Activated CD4-positive, alpha-beta memory T cell treated with anti-CD3 and anti-CD28 coated beads for 36 hours (primary cell): ENCODE data around the gene MAML2. TPM values are rescaled to one million over a fixed set of nuclear protein-coding genes. Genes with fewer than 3 reads are reported as not detected.

Source experiments
- CTCF ChIA-PET: fragments of 350-600 bp; sonication (Branson Sonifier 250); formaldehyde crosslinking; loops from one replicate; lab custom pipeline; 2021; ENCODE audit warnings: antibody characterized with exemption, inconsistent platforms; lab: Charles Lee
- POLR2A ChIA-PET: fragments of 350-600 bp; sonication (Branson Sonifier 250); formaldehyde crosslinking; loops from one replicate; lab custom pipeline; 2021; ENCODE audit warnings: antibody characterized with exemption; lab: Charles Lee
- DNase-seq: peaks from one replicate; pipeline ENCODE4 v3.0.0-alpha.2; 2020
- H3K27ac Mint-ChIP-seq: one replicate; pipeline ENCODE4 v1.8.0; 2021; ENCODE audit warnings: mixed read lengths
- H3K27me3 Mint-ChIP-seq: one replicate; pipeline ENCODE4 v1.8.0; 2021; ENCODE audit warnings: mixed read lengths
- H3K36me3 Mint-ChIP-seq: one replicate; pipeline ENCODE4 v1.8.0; 2021; ENCODE audit warnings: mixed read lengths
- H3K4me1 Mint-ChIP-seq: one replicate; pipeline ENCODE4 v1.8.0; 2021; ENCODE audit warnings: low read depth, mixed read lengths
- H3K4me3 Mint-ChIP-seq: one replicate; pipeline ENCODE4 v1.8.0; 2021; ENCODE audit warnings: mild to moderate bottlenecking, mixed read lengths
- H3K9me3 Mint-ChIP-seq: one replicate; pipeline ENCODE4 v1.8.0; 2021; ENCODE audit warnings: mixed read lengths
- intact Hi-C: fragments of 100-400 bp; cut with micrococcal nuclease; formaldehyde crosslinking; loops from one replicate; pipeline ENCODE4 v1.15.1; 2023
- total RNA-seq, 2 experiments: library from RNA; stranded (reverse); gene quantifications; one replicate each; pipeline ENCODE4 v1.2.3, GENCODE V29; 2021

Gene MAML2
- total RNA-seq, 2 experiments from 2014 or later = 24.2 TPM

- H3K9me3 Mint-ChIP-seq = no peaks in the 10 kb centered on the region
- intact Hi-C loops = loop anchor here (1.0 to 10.0 kb wide), 5 partner anchors 9 to 973 kb away; partner anchors contain the start of genes JRKL and SESN3
- DNase-seq = peak; percentile 44
- no peaks in the 10 kb centered on the region for H3K27me3 Mint-ChIP-seq
- ChIA-PET CTCF (interaction anchor here (5.9 kb wide), 1 partner anchor 135 kb away, joined by 25 read pairs; the partner anchor contains the start of gene MAML2), POLR2A (interaction anchor here (0.6 to 1.0 kb wide), 2 partner anchors 135 to 182 kb away, joined by 3 to 4 read pairs; partner anchors contain the start of genes CCDC82, JRKL and MAML2)
- H3K4me1 Mint-ChIP-seq = peaks cover 85% of the 10 kb centered on the region
- H3K27ac Mint-ChIP-seq = peak overlapping the region; percentile 91
- peaks cover 12% of the 10 kb centered on the region for H3K36me3 Mint-ChIP-seq
- H3K4me3 Mint-ChIP-seq = peak overlapping the region; percentile 55
These were observed 135.2 kb downstream of the MAML2 start for GRCh38 chr11:96207459-96208449.

- peaks cover 12% of the 10 kb centered on the region for H3K36me3 Mint-ChIP-seq
- H3K27ac Mint-ChIP-seq = peak overlapping the region; percentile 91
- peaks cover 82% of the 10 kb centered on the region for H3K4me1 Mint-ChIP-seq
- CTCF ChIA-PET = interaction anchor here (5.9 kb wide), 1 partner anchor 136 kb away, joined by 25 read pairs; the partner anchor contains the start of gene MAML2
- no peak overlapping the region for H3K4me3 Mint-ChIP-seq
- DNase-seq = no peak
- no peaks in the 10 kb centered on the region for H3K9me3 Mint-ChIP-seq
- intact Hi-C loops = loop anchor here (1.0 to 10.0 kb wide), 5 partner anchors 9 to 972 kb away; partner anchors contain the start of genes JRKL and SESN3
- POLR2A ChIA-PET = no interaction called here
- no peaks in the 10 kb centered on the region for H3K27me3 Mint-ChIP-seq
These were observed 136.0 kb downstream of the MAML2 start for GRCh38 chr11:96206955-96207354.

- Mint-ChIP-seq H3K27me3 (no peaks in the 10 kb centered on the region), H3K9me3 (no peaks in the 10 kb centered on the region), H3K4me3 (peak overlapping the region; percentile 49), H3K27ac (peak overlapping the region; percentile 91), H3K36me3 (peaks cover 19% of the 10 kb centered on the region), H3K4me1 (peaks cover 81% of the 10 kb centered on the region)
- intact Hi-C loops = loop anchor here (1.0 to 10.0 kb wide), 13 partner anchors 10 to 971 kb away; partner anchors contain the start of genes JRKL, MAML2 and SESN3
- ChIA-PET CTCF (interaction anchor here (0.5 to 5.9 kb wide), 5 partner anchors 9 to 143 kb away, joined by 3 to 25 read pairs (median 3); partner anchors contain the start of gene MAML2), POLR2A (interaction anchor here (0.6 to 2.0 kb wide), 12 partner anchors 9 to 649 kb away, joined by 3 to 10 read pairs (median 3); partner anchors contain the start of genes CCDC82, CEP57 and JRKL)
- peak; percentile 46 for DNase-seq
These were observed 137.6 kb downstream of the MAML2 start for GRCh38 chr11:96205460-96205809.

GRCh38 chr11:96204721-96205459 is 138.1 kb downstream of the MAML2 start:
- DNase-seq = peak; percentile 69
- no peaks in the 10 kb centered on the region for H3K27me3 Mint-ChIP-seq
- no peaks in the 10 kb centered on the region for H3K9me3 Mint-ChIP-seq
- peaks cover 84% of the 10 kb centered on the region for H3K4me1 Mint-ChIP-seq
- H3K4me3 Mint-ChIP-seq = peak overlapping the region; percentile 14
- POLR2A ChIA-PET = interaction anchor here (0.7 to 2.0 kb wide), 10 partner anchors 10 to 185 kb away, joined by 3 to 10 read pairs (median 4); partner anchors contain the start of genes CCDC82 and JRKL
- peak overlapping the region; percentile 91 for H3K27ac Mint-ChIP-seq
- intact Hi-C loops = loop anchor here (1.0 to 10.0 kb wide), 13 partner anchors 10 to 970 kb away; partner anchors contain the start of genes JRKL, MAML2 and SESN3
- peaks cover 19% of the 10 kb centered on the region for H3K36me3 Mint-ChIP-seq
- CTCF ChIA-PET = interaction anchor here (0.5 to 5.9 kb wide), 4 partner anchors 10 to 138 kb away, joined by 3 to 25 read pairs (median 5); partner anchors contain the start of gene MAML2

GRCh38 chr11:96204366-96204659 is 138.7 kb downstream of the MAML2 start:
- POLR2A ChIA-PET = interaction anchor here (0.7 to 2.0 kb wide), 6 partner anchors 15 to 142 kb away, joined by 3 to 10 read pairs (median 3); no protein-coding TSS in a partner anchor
- Mint-ChIP-seq H3K4me1 (peaks cover 86% of the 10 kb centered on the region), H3K27me3 (no peaks in the 10 kb centered on the region), H3K36me3 (peaks cover 24% of the 10 kb centered on the region), H3K9me3 (no peaks in the 10 kb centered on the region), H3K27ac (peak overlapping the region; percentile 91), H3K4me3 (peak overlapping the region; percentile 14)
- CTCF ChIA-PET = interaction anchor here (1.5 to 5.9 kb wide), 3 partner anchors 10 to 139 kb away, joined by 3 to 25 read pairs (median 7); partner anchors contain the start of gene MAML2
- intact Hi-C loops = loop anchor here (2.0 to 10.0 kb wide), 4 partner anchors 16 to 970 kb away; partner anchors contain the start of gene SESN3
- no peak for DNase-seq

- no peaks in the 10 kb centered on the region for H3K9me3 Mint-ChIP-seq
- ChIA-PET CTCF (interaction anchor here (1.2 to 5.9 kb wide), 4 partner anchors 14 to 148 kb away, joined by 3 to 25 read pairs (median 4); partner anchors contain the start of gene MAML2), POLR2A (interaction anchor here (1.1 to 1.5 kb wide), 2 partner anchors 33 to 136 kb away, joined by 3 read pairs; no protein-coding TSS in a partner anchor)
- H3K4me1 Mint-ChIP-seq = peaks cover 84% of the 10 kb centered on the region
- intact Hi-C loops = loop anchor here (2.0 to 10.0 kb wide), 4 partner anchors 15 to 969 kb away; partner anchors contain the start of gene SESN3
- no peak for DNase-seq
- peak overlapping the region; percentile 14 for H3K4me3 Mint-ChIP-seq
- H3K27ac Mint-ChIP-seq = peak overlapping the region; percentile 91
- H3K36me3 Mint-ChIP-seq = peaks cover 22% of the 10 kb centered on the region
- H3K27me3 Mint-ChIP-seq = no peaks in the 10 kb centered on the region
These were observed 139.2 kb downstream of the MAML2 start for GRCh38 chr11:96203567-96204365.

GRCh38 chr11:96200243-96200642 is 142.8 kb downstream of the MAML2 start:
- H3K4me3 Mint-ChIP-seq = no peak overlapping the region
- POLR2A ChIA-PET = interaction anchor here (1.0 kb wide), 2 partner anchors 11 to 143 kb away, joined by 3 read pairs; partner anchors contain the start of gene MAML2
- H3K27ac Mint-ChIP-seq = peak overlapping the region; percentile 94
- CTCF ChIA-PET = interaction anchor here (0.9 to 2.8 kb wide), 3 partner anchors 38 to 142 kb away, joined by 3 to 10 read pairs (median 3); partner anchors contain the start of gene MAML2
- H3K27me3 Mint-ChIP-seq = no peaks in the 10 kb centered on the region
- no peak for DNase-seq
- peaks cover 20% of the 10 kb centered on the region for H3K36me3 Mint-ChIP-seq
- H3K9me3 Mint-ChIP-seq = no peaks in the 10 kb centered on the region
- intact Hi-C loops = loop anchor here (10.0 kb wide), 2 partner anchors 515 to 965 kb away; partner anchors contain the start of gene SESN3
- peaks cover 83% of the 10 kb centered on the region for H3K4me1 Mint-ChIP-seq

- peaks cover 20% of the 10 kb centered on the region for H3K36me3 Mint-ChIP-seq
These were observed 143.4 kb downstream of the MAML2 start for GRCh38 chr11:96199563-96200025.

GRCh38 chr11:96197801-96198701 is 144.9 kb downstream of the MAML2 start:
- H3K4me3 Mint-ChIP-seq = peak overlapping the region; percentile 28
- H3K9me3 Mint-ChIP-seq = no peaks in the 10 kb centered on the region
- CTCF ChIA-PET = interaction anchor here (3.5 kb wide), 1 partner anchor 144 kb away, joined by 18 read pairs; the partner anchor contains the start of gene MAML2
- peaks cover 86% of the 10 kb centered on the region for H3K4me1 Mint-ChIP-seq
- H3K27ac Mint-ChIP-seq = peak overlapping the region; percentile 94
- intact Hi-C loops = loop anchor here (1.0 to 10.0 kb wide), 5 partner anchors 9 to 273 kb away; partner anchors contain the start of gene MTMR2
- H3K27me3 Mint-ChIP-seq = no peaks in the 10 kb centered on the region
- H3K36me3 Mint-ChIP-seq = peaks cover 20% of the 10 kb centered on the region
- DNase-seq = peak; percentile 50
- POLR2A ChIA-PET = interaction anchor here (0.7 to 2.4 kb wide), 5 partner anchors 9 to 145 kb away, joined by 3 to 9 read pairs (median 4); partner anchors contain the start of gene MAML2

More at GRCh38 chr11:96199563-96200025, 143.4 kb downstream of the MAML2 start:
- Mint-ChIP-seq H3K27me3 (no peaks in the 10 kb centered on the region), H3K4me3 (peak overlapping the region; percentile 50), H3K27ac (peak overlapping the region; percentile 94), H3K4me1 (peaks cover 83% of the 10 kb centered on the region), H3K9me3 (no peaks in the 10 kb centered on the region)
- CTCF ChIA-PET = interaction anchor here (0.9 to 3.5 kb wide), 4 partner anchors 39 to 143 kb away, joined by 3 to 18 read pairs (median 6); partner anchors contain the start of gene MAML2
- DNase-seq = peak; percentile 61
- POLR2A ChIA-PET = interaction anchor here (1.0 to 2.4 kb wide), 3 partner anchors 10 to 143 kb away, joined by 3 to 7 read pairs (median 3); partner anchors contain the start of gene MAML2
- intact Hi-C loops = loop anchor here (1.0 to 10.0 kb wide), 4 partner anchors 144 to 965 kb away; partner anchors contain the start of genes MAML2, MTMR2 and SESN3
